Heart left ventricle (tissue), 16 donors: ENCODE measurements around the gene GTF3C5. TPM values are rescaled to one million over a fixed set of nuclear protein-coding genes. Genes with fewer than 3 reads are reported as not detected.

Experiments used
- ATAC-seq, 4 donors: fragments of 200-7000 bp; cut with Tn5 transposase; one replicate each; pipeline ENCODE4 v1.9.1; 2020 to 2022; ENCODE audit warnings: moderate library complexity in 4 of 4, mild to moderate bottlenecking in 3 of 4, moderate number of reproducible peaks in 1 of 4
- DNase-seq, 5 donors: peaks; one replicate each; pipeline ENCODE4 v3.0.0-alpha.2; 2020
- H3K27ac ChIP-seq, 12 donors: fragments of 200-600 bp; sonication (generic) in 4 of 12; one replicate each; pipeline versions ENCODE4 v1.5.0 to v1.8.0; 2016 to 2022; ENCODE audit warnings: mild to moderate bottlenecking in 2 of 12
- H3K27me3 ChIP-seq, 9 donors: fragments of 200-600 bp; sonication (generic) in 2 of 9; one replicate each; pipeline versions ENCODE4 v1.5.1 to v1.8.0; 2016 to 2022; ENCODE audit warnings: mild to moderate bottlenecking in 3 of 9
- H3K36me3 ChIP-seq, 9 donors: fragments of 200-600 bp; sonication (generic) in 2 of 9; one replicate each; pipeline versions ENCODE4 v1.5.0 to v1.8.0; 2018 to 2022; ENCODE audit warnings: mild to moderate bottlenecking in 2 of 9
- H3K4me1 ChIP-seq, 12 donors: fragments of 200-600 bp; sonication (generic) in 4 of 12; one replicate each; pipeline versions ENCODE4 v1.5.0 to v1.8.0; 2016 to 2022; ENCODE audit warnings: mild to moderate bottlenecking in 3 of 12
- H3K4me3 ChIP-seq, 12 donors: fragments of 200-600 bp; sonication (generic) in 4 of 12; one replicate each; pipeline versions ENCODE4 v1.5.0 to v1.8.0; 2017 to 2022; ENCODE audit warnings: mild to moderate bottlenecking in 9 of 12, moderate library complexity in 4 of 12
- H3K9me3 ChIP-seq, 12 donors: fragments of 200-600 bp; sonication (generic) in 4 of 12; one replicate each; pipeline versions ENCODE4 v1.5.0 to v1.8.0; 2016 to 2022; ENCODE audit warnings: mild to moderate bottlenecking in 1 of 12
- POLR2A ChIP-seq, 2 donors: fragments of 450-650 bp; IDR thresholded peaks; one replicate each; pipeline ENCODE4 v1.6.1; 2017; ENCODE audit warnings: antibody characterized with exemption in 2 of 2, mild to moderate bottlenecking in 2 of 2, moderate library complexity in 2 of 2
- WGBS, 4 donors: extraction: QIAGEN DNeasy Blood & Tissue Kit in 2 of 4; methylation state at CpG; one replicate each; pipeline versions ENCODE4 v1.1.5 to v1.1.7; 2013 to 2018; 5-methylcytosine and 5-hydroxymethylcytosine counted together
- intact Hi-C, 10 donors: fragments of 100-400 bp; cut with DNase I; formaldehyde crosslinking; loops; one replicate each; pipeline versions ENCODE4 v1.11.1 to v1.14.2; 2022
- polyA plus RNA-seq, 2 donors: library from polyadenylated mRNA; stranded (reverse); fragments of 200-250 nt; gene quantifications; one replicate each; pipeline ENCODE4 v1.2.3, GENCODE V29; 2013
- total RNA-seq, 9 donors: library from RNA; depleted of rRNA in 2 of 9; stranded (reverse); fragments of >200 nt in 2 of 9; fragmentation: NEBNext Ultra II Directional in 3 of 9; extraction: Animal tissue kit (Norgen Biotek cat#: 25700) in 3 of 9; gene quantifications; one replicate each; pipeline versions ENCODE4 v1.1.0 to v1.2.4, GENCODE V29; 2016 to 2023
- TF ChIP-seq, protein P1 (sequence below), 12 donors: fragments of 200-600 bp; sonication (generic) in 4 of 12; IDR thresholded peaks; one replicate each; pipeline versions ENCODE4 v1.5.0 to v1.8.0; 2018 to 2022; ENCODE audit warnings: antibody characterized with exemption in 12 of 12, mild to moderate bottlenecking in 5 of 12
- donor health status: ischemic (EF 13 %, LVEDD 7.1; RV severe dilation, severe dysfunction).
- donor health status: healthy with polysubstance abuse.
- donor health status: DM: no; HTN: yes; CAD: no.
- donor health status: DM: no; HTN: no; CAD: no.
- donor health status: ischemic (EF 25% LVEDD 6.9; RV normal size, moderate dysfunction).
- donor health status: ischemic (EF 25% LVEDD 5.7; RV mildly dilated, moderate dysfunction).
- donor health status: healthy.
- donor health status: DM: yes; HTN: yes; CAD: no.
- donor health status: ischemic (EF 35%, LVEDD 5.7; RV mildly dilated, moderate dysfunction).
- donor health status: nonischemic (EF 11% LVEDD 7.7; RV severe dilation, severe dysfunction).
- donor health status: DM: yes; HTN: yes; CAD: no.
- donor health status: PGD.
- donor health status: ischemic (EF 29% LVEDD 5.4; RV normal size, mild dysfunction).
- donor health status: nonischemic (EF 23%, LVEDD 6.1; RV moderate dilation, normal function).

Gene GTF3C5
- total and polyA plus RNA-seq, 11 donors = 22.9 to 51.7 (median 35.9) TPM

DNA sequence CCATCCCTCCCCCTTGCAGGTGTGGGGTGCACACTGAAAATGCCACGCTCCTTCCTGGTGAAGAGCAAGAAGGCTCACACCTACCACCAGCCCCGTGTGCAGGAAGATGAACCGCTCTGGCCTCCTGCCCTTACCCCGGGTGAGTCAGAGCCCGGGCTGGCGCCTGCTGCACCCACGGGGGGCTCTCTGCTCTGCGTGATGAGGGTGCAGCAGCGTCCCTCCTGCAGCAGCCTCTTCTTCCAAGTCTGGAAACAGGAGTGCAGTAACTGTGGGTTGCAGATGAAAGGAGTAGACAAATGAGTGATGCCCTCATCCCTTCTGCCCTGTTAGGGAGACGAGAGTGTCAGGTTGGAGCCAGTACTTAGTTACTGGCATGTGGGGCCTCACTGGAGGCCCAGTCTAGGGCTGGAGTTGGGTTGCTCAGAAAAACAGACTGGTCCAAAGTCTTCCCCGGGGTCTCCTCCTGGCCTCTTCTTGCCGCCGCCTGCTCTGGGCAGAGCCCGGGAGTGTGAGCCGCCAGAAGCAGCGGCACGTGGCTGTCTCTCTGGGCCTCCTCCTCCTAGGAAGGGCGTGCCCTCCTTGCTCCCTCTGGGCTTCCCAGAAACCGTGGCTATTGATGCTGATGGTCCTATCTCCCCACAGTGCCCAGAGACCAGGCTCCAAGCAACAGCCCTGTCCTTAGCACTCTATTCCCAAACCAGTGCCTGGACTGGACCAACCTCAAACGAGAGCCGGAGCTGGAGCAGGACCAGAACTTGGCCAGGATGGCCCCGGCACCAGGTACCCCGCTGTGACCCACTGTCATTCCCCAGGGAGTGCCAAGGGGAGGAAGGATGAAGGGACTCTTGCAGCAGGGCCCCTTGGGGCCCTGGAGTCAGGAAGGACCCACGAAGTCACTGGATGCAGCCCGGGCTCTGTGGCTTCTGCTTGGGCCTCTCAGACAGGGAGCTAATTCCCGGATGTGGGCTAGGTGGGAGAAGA is 43.9 kb upstream of the GTF3C5 start:
- H3K36me3 ChIP-seq = no peaks in the 10 kb centered on the region
- peaks cover 0 to 17% (median 0%) of the 10 kb centered on the region in 12 donors for H3K4me1 ChIP-seq
- intact Hi-C loops = no loop called here
- peak; percentile 13 to 44 (median 28) for ATAC-seq
- peak overlapping the region in 1 of 12 donors; percentile 15 for H3K27ac ChIP-seq
- 51 to 60% (median 57%) methylated on average over 16 to 26 of the region's 26 CpGs for WGBS, 4 donors
- no peak overlapping the region for H3K4me3 ChIP-seq
- peaks cover 0 to 51% (median 5%) of the 10 kb centered on the region in 9 donors for H3K27me3 ChIP-seq
- DNase-seq = no peak
- H3K9me3 ChIP-seq = no peaks in the 10 kb centered on the region
- TF ChIP-seq, protein P1, sequence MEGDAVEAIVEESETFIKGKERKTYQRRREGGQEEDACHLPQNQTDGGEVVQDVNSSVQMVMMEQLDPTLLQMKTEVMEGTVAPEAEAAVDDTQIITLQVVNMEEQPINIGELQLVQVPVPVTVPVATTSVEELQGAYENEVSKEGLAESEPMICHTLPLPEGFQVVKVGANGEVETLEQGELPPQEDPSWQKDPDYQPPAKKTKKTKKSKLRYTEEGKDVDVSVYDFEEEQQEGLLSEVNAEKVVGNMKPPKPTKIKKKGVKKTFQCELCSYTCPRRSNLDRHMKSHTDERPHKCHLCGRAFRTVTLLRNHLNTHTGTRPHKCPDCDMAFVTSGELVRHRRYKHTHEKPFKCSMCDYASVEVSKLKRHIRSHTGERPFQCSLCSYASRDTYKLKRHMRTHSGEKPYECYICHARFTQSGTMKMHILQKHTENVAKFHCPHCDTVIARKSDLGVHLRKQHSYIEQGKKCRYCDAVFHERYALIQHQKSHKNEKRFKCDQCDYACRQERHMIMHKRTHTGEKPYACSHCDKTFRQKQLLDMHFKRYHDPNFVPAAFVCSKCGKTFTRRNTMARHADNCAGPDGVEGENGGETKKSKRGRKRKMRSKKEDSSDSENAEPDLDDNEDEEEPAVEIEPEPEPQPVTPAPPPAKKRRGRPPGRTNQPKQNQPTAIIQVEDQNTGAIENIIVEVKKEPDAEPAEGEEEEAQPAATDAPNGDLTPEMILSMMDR (IDR thresholded peaks at IDR 0.05) = no peak
- TF ChIP-seq POLR2A (IDR thresholded peaks at IDR 0.05) = no peak

DNA sequence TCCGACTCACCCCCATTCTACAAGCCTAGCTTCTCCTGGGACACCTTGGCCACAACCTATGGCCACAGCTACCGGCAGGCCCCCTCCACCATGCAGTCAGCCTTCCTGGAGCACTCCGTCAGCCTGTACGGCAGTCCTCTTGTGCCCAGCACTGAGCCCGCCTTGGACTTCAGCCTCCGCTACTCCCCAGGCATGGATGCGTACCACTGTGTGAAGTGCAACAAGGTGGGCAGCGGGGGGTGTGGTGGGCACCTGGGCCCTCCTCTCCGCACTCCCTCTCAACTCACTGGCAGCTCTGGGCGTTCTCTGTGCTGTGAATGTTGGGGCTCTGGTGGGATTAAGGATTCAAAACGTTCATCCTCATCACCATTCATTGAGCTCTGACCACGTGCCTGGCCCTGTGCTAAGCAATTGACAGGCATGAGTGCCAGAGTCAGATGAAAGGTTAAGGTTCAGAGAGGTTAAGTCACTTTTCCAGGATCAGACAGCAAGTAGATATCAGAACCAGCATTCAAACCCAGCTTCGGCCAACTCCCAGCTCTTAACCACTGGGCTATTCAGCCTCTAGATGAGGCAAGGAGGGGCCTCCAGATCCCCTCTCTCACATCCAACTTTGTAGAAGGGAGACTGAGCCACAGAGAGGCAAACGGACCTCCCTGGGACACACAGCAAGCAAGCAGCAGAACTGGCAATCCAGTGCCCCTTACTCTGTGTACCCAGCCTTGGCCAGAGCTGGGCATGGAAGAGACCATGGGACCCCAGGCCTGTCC is 42.4 kb upstream of the GTF3C5 start:
- 84 to 86% (median 85%) methylated on average over 11 to 14 of the region's 14 CpGs for WGBS, 4 donors
- Histone ChIP-seq H3K4me1 (peaks cover 0 to 17% (median 0%) of the 10 kb centered on the region in 12 donors), H3K27ac (no peak overlapping the region), H3K36me3 (no peaks in the 10 kb centered on the region), H3K4me3 (no peak overlapping the region), H3K9me3 (no peaks in the 10 kb centered on the region), H3K27me3 (peaks cover 0 to 47% (median 7%) of the 10 kb centered on the region in 9 donors)
- ATAC-seq (no peak), DNase-seq (no peak)
- intact Hi-C loops = no loop called here
- TF ChIP-seq, protein P1 (IDR thresholded peaks at IDR 0.05) = no peak
- no peak for TF ChIP-seq POLR2A (IDR thresholded peaks at IDR 0.05)

DNA sequence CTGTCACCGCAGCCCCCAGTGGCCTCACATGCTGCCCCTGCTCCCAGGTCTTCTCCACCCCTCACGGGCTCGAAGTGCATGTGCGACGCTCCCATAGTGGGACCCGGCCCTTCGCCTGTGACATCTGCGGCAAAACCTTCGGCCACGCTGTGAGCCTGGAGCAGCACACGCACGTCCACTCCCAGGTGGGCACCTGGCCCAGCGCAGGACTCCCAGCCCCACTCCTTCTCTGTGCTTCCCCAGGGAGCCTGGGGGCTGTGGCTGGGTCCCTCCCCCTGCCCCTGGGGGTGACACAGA is 41.8 kb upstream of the GTF3C5 start:
- no peak for ATAC-seq
- Histone ChIP-seq H3K36me3 (no peaks in the 10 kb centered on the region), H3K4me3 (no peak overlapping the region), H3K27ac (no peak overlapping the region), H3K4me1 (peaks cover 0 to 17% (median 0%) of the 10 kb centered on the region in 12 donors), H3K27me3 (peaks cover 0 to 47% (median 7%) of the 10 kb centered on the region in 9 donors), H3K9me3 (no peaks in the 10 kb centered on the region)
- intact Hi-C loops = no loop called here
- TF ChIP-seq, protein P1 (IDR thresholded peaks at IDR 0.05) = no peak
- TF ChIP-seq POLR2A (IDR thresholded peaks at IDR 0.05) = no peak
- 76 to 94% (median 89%) methylated on average over 3 to 13 of the region's 13 CpGs for WGBS, 4 donors
- no peak for DNase-seq
